Measurements from ENCODE around the gene ALK.

Gene ALK

GRCh38 chr2:29787473-29788465 lies 133.6 kb downstream of the ALK start:
- DNase-seq = no peak

GRCh38 chr2:29786361-29786760 lies 135.0 kb downstream of the ALK start:
- DNase-seq = no peak

GRCh38 chr2:29783666-29784065 lies 137.7 kb downstream of the ALK start:
- DNase-seq = no peak

GRCh38 chr2:29782549-29783458 lies 138.6 kb downstream of the ALK start:
- no peak for DNase-seq

GRCh38 chr2:29782087-29782486 lies 139.3 kb downstream of the ALK start:
- DNase-seq = no peak

- DNase-seq = no peak
These were observed 140.5 kb downstream of the ALK start for GRCh38 chr2:29780906-29781305.

- no peak for DNase-seq
These were observed 144.2 kb downstream of the ALK start for GRCh38 chr2:29777161-29777560.

GRCh38 chr2:29776406-29776805 lies 145.0 kb downstream of the ALK start:
- no peak for DNase-seq

GRCh38 chr2:29775937-29776336 lies 145.4 kb downstream of the ALK start:
- DNase-seq = no peak

- DNase-seq = no peak
These were observed 146.8 kb downstream of the ALK start for GRCh38 chr2:29774624-29775023.

- DNase-seq = no peak
These were observed 150.5 kb downstream of the ALK start for GRCh38 chr2:29770846-29771245.

- DNase-seq = no peak
These were observed 151.5 kb downstream of the ALK start for GRCh38 chr2:29769847-29770246.

- no peak for DNase-seq
These were observed 153.6 kb downstream of the ALK start for GRCh38 chr2:29767606-29768335.

GRCh38 chr2:29766191-29766590 lies 155.2 kb downstream of the ALK start:
- DNase-seq = no peak

GRCh38 chr2:29765721-29766120 lies 155.7 kb downstream of the ALK start:
- DNase-seq = no peak

- DNase-seq = no peak
These were observed 158.0 kb downstream of the ALK start for GRCh38 chr2:29763371-29763770.

GRCh38 chr2:29762239-29762638 lies 159.1 kb downstream of the ALK start:
- no peak for DNase-seq

GRCh38 chr2:29761278-29761677 lies 160.1 kb downstream of the ALK start:
- DNase-seq = no peak

GRCh38 chr2:29760008-29760407 lies 161.4 kb downstream of the ALK start:
- no peak for DNase-seq

GRCh38 chr2:29759360-29759759 lies 162.0 kb downstream of the ALK start:
- no peak for DNase-seq

GRCh38 chr2:29755829-29756228 lies 165.6 kb downstream of the ALK start:
- no peak for DNase-seq

GRCh38 chr2:29755233-29755632 lies 166.2 kb downstream of the ALK start:
- no peak for DNase-seq

Measured in NCI-H1436 treated with DMSO at 0.1 percent for 48 hours (cell line).